ENCODE results near the gene KRT17. TPM values are rescaled to one million over a fixed set of nuclear protein-coding genes. Genes with fewer than 3 reads are reported as not detected.
"Not testable (repeated sequence)": the region's sequence is repeated elsewhere in the genome, so short reads cannot be mapped to it uniquely, and the experiment has no call there.

Gene KRT17
- total RNA-seq, 1 donor from 2014 or later = not detected

- DNase-seq (ENCODE audit: low spot score) = no peak
- peaks cover 4% of the 10 kb centered on the region for H3K4me1 ChIP-seq
- no peaks in the 10 kb centered on the region for H4K20me1 ChIP-seq (ENCODE audit: low read depth)
Measured at GRCh38 chr17:41627316-41628072, 3.1 kb upstream of the KRT17 start.

GRCh38 chr17:41626914-41627295 lies 2.5 kb upstream of the KRT17 start:
- not testable (repeated sequence) for H4K20me1 ChIP-seq (ENCODE audit: low read depth); H3K9me3 Mint-ChIP-seq; H3K27ac ChIP-seq; H3K36me3 ChIP-seq; H3K27ac Mint-ChIP-seq; H3K4me3 Mint-ChIP-seq; H3K27me3 ChIP-seq; H2AFZ ChIP-seq (replicated peaks); H3K4me1 Mint-ChIP-seq; H3K4me1 ChIP-seq; H3F3A ChIP-seq (ENCODE audit: low read depth); H3K27me3 Mint-ChIP-seq (ENCODE audit: insufficient read depth, low read depth); H3K4me2 ChIP-seq; H3K36me3 Mint-ChIP-seq; H3K79me2 ChIP-seq (ENCODE audit: low read depth); DNase-seq (ENCODE audit: low spot score); H3K9me3 ChIP-seq (ENCODE audit: low read depth); H3K9ac ChIP-seq; H3K4me3 ChIP-seq

More at GRCh38 chr17:41627316-41628072, 3.1 kb upstream of the KRT17 start:
- Mint-ChIP-seq H3K36me3 (no peaks in the 10 kb centered on the region), H3K27me3 (ENCODE audit: insufficient read depth, low read depth) (no peaks in the 10 kb centered on the region), H3K4me3 (no peak overlapping the region), H3K9me3 (no peaks in the 10 kb centered on the region), H3K4me1 (peaks cover 5% of the 10 kb centered on the region), H3K27ac (no peak overlapping the region)
- Histone ChIP-seq H3K9me3 (ENCODE audit: low read depth) (no peaks in the 10 kb centered on the region), H2AFZ (replicated peaks) (no peak overlapping the region), H3K27ac (no peak overlapping the region), H3K4me3 (no peak overlapping the region), H3K36me3 (no peaks in the 10 kb centered on the region), H3K27me3 (no peaks in the 10 kb centered on the region), H3F3A (ENCODE audit: low read depth) (no peaks in the 10 kb centered on the region), H3K9ac (no peak overlapping the region), H3K4me2 (no peak overlapping the region), H3K79me2 (ENCODE audit: low read depth) (no peaks in the 10 kb centered on the region)
- TF ChIP-seq CTCF (IDR thresholded peaks at IDR 0.05) = no peak
- TF ChIP-seq EZH2phosphoT487 (IDR thresholded peaks at IDR 0.05) = no peak
- TF ChIP-seq EZH2 (IDR thresholded peaks at IDR 0.05) = no peak

GRCh38 chr17:41626028-41626913 lies 1.9 kb upstream of the KRT17 start:
- H3K36me3 ChIP-seq; H3K4me1 Mint-ChIP-seq; DNase-seq (ENCODE audit: low spot score); H3F3A ChIP-seq (ENCODE audit: low read depth); H2AFZ ChIP-seq (replicated peaks); H3K9me3 Mint-ChIP-seq; H3K4me1 ChIP-seq; H3K9ac ChIP-seq; H3K27ac ChIP-seq; H3K4me3 ChIP-seq; H3K4me3 Mint-ChIP-seq; H3K9me3 ChIP-seq (ENCODE audit: low read depth); H3K27me3 ChIP-seq; H4K20me1 ChIP-seq (ENCODE audit: low read depth); H3K36me3 Mint-ChIP-seq; H3K79me2 ChIP-seq (ENCODE audit: low read depth); H3K4me2 ChIP-seq; H3K27me3 Mint-ChIP-seq (ENCODE audit: insufficient read depth, low read depth): not testable (repeated sequence)
- peak overlapping the region; percentile 74 for H3K27ac Mint-ChIP-seq

- no peak overlapping the region for H3K4me2 ChIP-seq
- no peaks in the 10 kb centered on the region for H3F3A ChIP-seq (ENCODE audit: low read depth)
- peak overlapping the region; percentile 74 for H3K27ac Mint-ChIP-seq
- DNase-seq (ENCODE audit: low spot score) = no peak
- H3K27me3 ChIP-seq = no peaks in the 10 kb centered on the region
- H3K36me3 Mint-ChIP-seq = no peaks in the 10 kb centered on the region
- no peak for TF ChIP-seq CTCF (IDR thresholded peaks at IDR 0.05)
- no peak for TF ChIP-seq EZH2 (IDR thresholded peaks at IDR 0.05)
- TF ChIP-seq EZH2phosphoT487 (IDR thresholded peaks at IDR 0.05) = no peak
- no peak overlapping the region for H3K27ac ChIP-seq
- no peaks in the 10 kb centered on the region for H3K9me3 Mint-ChIP-seq
- no peaks in the 10 kb centered on the region for H4K20me1 ChIP-seq (ENCODE audit: low read depth)
- no peaks in the 10 kb centered on the region for H3K9me3 ChIP-seq (ENCODE audit: low read depth)
- peaks cover 3% of the 10 kb centered on the region for H3K27me3 Mint-ChIP-seq (ENCODE audit: insufficient read depth, low read depth)
- no peak overlapping the region for H2AFZ ChIP-seq (replicated peaks)
- H3K4me3 ChIP-seq = no peak overlapping the region
- H3K4me1 Mint-ChIP-seq = peaks cover 9% of the 10 kb centered on the region
- H3K4me3 Mint-ChIP-seq = no peak overlapping the region
- H3K4me1 ChIP-seq = peaks cover 4% of the 10 kb centered on the region
- no peak overlapping the region for H3K9ac ChIP-seq
- no peaks in the 10 kb centered on the region for H3K79me2 ChIP-seq (ENCODE audit: low read depth)
- no peaks in the 10 kb centered on the region for H3K36me3 ChIP-seq
Measured at GRCh38 chr17:41625602-41626001, 1.2 kb upstream of the KRT17 start.

- not testable (repeated sequence) for H3K9me3 Mint-ChIP-seq; H3K27me3 ChIP-seq; H3K9me3 ChIP-seq (ENCODE audit: low read depth); H3F3A ChIP-seq (ENCODE audit: low read depth); H3K27me3 Mint-ChIP-seq (ENCODE audit: insufficient read depth, low read depth); H3K4me3 Mint-ChIP-seq; H3K36me3 Mint-ChIP-seq; H4K20me1 ChIP-seq (ENCODE audit: low read depth); H3K4me1 ChIP-seq; H2AFZ ChIP-seq (replicated peaks); H3K9ac ChIP-seq; H3K36me3 ChIP-seq; H3K27ac ChIP-seq; H3K79me2 ChIP-seq (ENCODE audit: low read depth); H3K4me3 ChIP-seq
- Mint-ChIP-seq H3K27ac (peak overlapping the region; percentile 25), H3K4me1 (peaks cover 15% of the 10 kb centered on the region)
- peak overlapping the region; percentile 27 for H3K4me2 ChIP-seq
- peak; percentile 45 for DNase-seq (ENCODE audit: low spot score)
Measured at GRCh38 chr17:41623184-41623861, 1.1 kb downstream of the KRT17 start.

Measured in neural progenitor cell (in vitro differentiated cells).